ENCODE measurements around the gene PRR12.
A peak's percentile ranks its signal among the peaks of the same experiment; 100 is the strongest.

The PRR12 gene, protein sequence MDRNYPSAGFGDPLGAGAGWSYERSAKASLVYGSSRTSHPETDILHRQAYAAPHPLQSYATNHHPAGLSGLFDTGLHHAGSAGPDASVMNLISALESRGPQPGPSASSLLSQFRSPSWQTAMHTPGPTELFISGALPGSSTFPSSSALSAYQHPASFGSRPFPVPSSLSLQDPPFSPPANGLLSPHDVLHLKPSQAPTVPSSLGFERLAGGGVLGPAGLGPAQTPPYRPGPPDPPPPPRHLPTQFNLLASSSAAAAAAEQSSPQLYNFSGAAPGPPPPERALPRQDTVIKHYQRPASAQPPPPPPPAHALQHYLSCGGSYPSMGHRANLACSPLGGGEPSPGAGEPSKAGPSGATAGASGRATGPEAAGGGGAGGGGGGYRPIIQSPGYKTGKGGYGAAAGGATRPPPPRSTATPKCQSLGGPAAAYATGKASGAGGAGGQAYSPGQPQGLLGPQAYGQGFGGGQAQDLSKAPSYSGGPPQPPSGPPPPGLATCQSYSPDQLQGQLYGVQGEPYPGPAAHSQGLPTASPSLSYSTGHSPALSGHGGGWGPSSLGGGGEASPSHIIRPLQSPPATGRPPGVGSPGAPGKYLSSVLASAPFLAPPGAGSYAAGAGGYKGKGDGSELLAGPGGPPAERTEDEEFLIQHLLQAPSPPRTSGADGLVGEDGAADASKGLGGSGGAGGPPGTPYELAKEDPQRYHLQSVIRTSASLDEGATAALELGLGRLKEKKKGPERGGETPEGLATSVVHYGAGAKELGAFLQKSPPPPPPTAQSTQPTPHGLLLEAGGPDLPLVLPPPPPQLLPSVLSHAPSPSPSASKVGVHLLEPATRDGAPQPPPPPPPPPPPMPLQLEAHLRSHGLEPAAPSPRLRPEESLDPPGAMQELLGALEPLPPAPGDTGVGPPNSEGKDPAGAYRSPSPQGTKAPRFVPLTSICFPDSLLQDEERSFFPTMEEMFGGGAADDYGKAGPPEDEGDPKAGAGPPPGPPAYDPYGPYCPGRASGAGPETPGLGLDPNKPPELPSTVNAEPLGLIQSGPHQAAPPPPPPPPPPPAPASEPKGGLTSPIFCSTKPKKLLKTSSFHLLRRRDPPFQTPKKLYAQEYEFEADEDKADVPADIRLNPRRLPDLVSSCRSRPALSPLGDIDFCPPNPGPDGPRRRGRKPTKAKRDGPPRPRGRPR (N-terminal part only)

DNA sequence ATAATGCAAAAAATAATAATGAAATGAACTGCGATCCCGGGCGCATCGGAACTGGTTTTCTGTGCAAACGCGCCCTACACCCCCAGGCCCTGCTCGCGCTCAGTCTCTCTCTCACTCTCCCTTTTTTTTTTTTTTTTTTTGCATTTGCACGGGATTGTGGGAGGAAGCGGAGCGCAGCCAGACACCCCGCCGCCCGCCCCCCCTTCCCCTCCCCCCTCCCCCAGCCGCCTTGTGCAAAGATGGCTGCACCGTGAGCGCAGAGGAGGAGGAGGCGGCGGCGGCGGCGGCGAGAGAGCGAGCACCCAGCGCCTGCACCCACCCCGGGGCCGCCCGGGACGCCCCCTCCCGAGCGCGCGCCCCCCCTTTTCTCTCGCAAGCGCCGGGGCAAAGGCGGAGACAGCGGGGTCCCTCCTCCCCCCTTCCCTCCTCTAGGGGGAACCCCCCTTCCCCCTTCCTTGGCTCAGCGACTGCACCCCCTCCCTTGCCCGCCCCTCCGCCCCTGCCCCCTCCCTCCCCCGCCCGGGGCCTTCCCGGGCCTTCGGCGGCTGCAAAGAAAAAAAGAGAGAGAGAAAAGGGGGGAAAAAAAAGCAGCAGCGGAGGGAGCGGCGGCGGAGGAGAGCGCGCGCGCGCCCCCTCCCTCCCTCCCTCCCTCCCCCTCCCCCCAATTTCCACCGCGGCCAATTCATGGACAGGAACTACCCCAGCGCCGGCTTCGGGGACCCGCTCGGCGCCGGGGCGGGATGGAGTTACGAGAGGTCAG, at the start of gene PRR12:
Gene PRR12 (plus strand): TSS at position 212 of the 760 bp plus-strand sequence. CDS start 473 bp downstream, at position 685.
- peak; percentile 62 to 77 for DNase-seq

DNA sequence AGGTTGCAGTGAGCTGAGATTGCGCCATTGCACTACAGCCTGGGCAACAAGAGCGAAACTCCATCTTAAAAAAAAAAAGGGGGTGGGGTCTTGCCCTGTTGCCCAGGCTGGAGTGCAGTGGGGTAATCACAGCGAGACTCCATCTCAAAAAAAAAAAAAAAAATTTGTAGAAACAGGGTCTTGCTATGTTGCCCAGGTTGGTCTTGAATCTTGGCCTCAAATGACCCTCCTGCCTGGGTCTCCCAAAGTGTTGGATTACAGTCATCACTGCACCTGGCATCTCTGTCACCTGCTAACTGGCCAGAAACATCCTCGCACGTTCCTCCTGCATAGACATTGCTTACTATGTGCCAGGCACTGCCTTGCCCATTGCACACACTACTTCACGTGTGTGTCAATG, 49.1 kb upstream of the PRR12 start:
- DNase-seq: no peak

DNA sequence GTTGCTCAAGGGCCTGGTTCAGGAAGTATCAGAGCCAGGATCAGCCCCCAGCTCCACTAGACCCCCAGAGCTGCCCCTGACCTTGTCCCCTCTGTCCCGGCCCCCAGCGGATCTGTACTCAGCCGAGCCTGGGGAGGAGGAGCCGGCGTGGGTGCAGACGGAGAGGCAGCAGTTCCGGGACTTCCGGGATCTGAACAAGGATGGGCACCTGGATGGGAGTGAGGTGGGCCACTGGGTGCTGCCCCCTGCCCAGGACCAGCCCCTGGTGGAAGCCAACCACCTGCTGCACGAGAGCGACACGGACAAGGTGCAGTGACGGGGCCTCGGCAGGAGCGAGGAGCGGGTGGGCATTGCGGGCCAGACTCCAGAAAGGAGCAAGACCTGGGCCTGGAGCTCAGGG, 48.5 kb upstream of the PRR12 start:
- DNase-seq: no peak

DNA sequence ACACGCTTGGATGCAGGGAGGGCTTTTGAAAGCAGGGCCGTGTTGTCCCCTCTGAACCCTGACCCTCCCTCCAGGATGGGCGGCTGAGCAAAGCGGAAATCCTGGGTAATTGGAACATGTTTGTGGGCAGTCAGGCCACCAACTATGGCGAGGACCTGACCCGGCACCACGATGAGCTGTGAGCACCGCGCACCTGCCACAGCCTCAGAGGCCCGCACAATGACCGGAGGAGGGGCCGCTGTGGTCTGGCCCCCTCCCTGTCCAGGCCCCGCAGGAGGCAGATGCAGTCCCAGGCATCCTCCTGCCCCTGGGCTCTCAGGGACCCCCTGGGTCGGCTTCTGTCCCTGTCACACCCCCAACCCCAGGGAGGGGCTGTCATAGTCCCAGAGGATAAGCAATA, 48.0 kb upstream of the PRR12 start:
- DNase-seq: no peak

DNA sequence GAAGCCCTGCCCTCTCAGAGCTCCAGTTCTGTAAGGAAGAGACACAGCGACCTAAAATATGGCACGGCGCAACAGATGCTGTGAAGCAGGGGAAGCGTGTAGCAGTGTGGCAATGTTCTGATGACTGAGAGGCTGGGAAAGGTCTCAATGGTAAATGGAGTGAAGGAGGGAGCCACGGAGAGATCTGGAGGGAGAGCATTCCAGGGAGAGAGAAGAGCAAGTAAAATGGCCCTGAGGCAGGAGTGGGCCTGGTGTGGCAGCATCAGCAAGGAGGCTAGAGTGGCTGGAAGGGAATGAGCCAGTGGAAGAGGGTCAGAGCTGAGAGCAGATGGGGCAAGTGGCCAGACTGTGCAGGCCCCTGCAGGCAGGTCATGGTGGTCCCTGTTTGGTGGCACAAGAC, 46.8 kb upstream of the PRR12 start:
- DNase-seq: no peak

DNA sequence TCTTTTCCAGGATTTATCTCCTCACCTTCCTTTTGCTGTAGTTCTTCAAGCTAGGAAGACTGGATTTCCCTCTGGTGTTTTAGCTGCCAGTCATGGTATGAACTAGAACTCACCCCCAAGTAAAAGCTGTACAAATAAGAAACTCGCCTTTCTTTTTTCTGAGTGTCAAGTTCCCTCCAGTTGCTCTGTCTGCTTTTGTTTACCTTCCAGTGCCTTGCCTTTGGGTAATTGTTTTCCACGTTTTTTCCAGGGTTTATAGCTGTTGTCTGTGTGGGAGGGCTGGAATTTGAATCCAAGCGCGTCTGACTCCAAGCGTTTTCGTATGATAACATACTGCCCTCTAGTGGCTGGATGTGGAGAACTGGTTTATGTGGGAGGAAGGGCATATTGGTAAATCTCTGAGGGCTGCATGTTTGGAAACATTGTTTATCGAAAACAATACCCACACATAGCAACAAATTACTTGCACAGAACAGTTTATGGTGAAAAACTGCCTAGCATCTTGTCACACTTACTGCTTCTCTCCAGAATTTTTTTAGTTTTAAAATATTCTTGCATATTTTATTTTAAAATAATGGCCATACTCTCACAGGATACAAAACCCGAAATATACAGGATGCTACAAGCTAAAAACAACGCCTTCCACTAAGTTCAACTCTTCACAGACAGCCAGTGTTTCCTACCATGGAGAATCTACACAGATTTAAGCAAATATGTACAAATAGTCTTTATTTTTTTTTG, 44.0 kb upstream of the PRR12 start:
- DNase-seq: peak; percentile 90 to 92

DNA sequence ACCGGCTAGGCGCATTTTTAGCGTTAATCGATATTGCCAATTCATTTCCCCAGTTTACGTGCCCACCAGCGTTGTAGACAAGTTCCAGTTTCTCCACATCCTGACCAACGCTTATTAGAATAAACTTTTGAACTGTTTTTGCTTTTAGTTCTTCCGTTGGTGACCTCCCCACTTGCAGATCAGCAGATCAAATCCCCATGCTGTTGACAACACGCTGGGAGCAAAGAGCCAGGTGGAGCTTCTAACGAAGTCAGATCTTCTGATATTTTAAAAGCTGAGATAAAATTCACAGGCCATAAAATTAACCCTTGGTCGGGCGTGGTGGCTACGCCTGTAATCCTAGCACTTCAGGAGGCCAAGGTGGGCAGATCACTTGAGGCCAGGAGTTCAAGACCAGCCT, 41.9 kb upstream of the PRR12 start:
- no peak for DNase-seq

DNA sequence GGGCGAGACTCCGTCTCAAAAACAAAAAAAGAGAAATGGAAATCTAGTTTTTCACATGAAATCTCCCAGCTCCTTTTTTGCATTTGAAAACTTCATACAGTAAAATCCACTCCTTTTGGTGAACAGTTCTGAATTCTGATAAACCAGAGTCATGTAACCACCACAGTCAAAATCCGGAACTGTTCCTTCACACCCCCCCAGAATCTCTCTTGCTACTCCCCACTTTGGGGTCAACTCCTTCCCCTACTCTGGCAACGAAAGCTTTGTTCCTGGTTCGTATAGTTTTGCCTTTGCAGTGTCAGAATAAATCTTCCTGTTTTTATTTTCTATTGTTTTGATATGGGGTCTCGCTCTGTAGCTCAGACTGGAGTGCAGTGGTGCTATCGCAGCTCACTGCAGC, 39.5 kb upstream of the PRR12 start:
- DNase-seq: no peak

DNA sequence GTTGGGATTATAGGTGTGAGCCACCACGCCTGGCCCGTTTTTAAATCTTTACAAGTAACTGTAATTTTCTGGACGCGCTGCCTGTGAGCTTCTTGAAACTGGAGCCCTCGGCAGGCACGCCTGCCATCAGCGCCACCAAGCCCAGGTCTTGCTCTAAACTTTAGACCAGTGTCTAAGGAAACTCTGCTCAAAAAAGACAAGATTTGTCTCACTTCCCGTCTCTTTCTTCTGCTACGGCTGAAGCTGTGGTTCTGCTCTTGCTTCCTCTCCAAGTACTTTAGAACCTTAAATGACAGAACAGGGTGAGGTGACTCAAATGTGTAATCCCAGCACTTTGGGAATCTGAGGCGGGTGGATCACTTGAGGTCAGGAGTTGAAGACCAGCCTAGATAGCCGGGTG, 38.2 kb upstream of the PRR12 start:
- no peak for DNase-seq

DNA sequence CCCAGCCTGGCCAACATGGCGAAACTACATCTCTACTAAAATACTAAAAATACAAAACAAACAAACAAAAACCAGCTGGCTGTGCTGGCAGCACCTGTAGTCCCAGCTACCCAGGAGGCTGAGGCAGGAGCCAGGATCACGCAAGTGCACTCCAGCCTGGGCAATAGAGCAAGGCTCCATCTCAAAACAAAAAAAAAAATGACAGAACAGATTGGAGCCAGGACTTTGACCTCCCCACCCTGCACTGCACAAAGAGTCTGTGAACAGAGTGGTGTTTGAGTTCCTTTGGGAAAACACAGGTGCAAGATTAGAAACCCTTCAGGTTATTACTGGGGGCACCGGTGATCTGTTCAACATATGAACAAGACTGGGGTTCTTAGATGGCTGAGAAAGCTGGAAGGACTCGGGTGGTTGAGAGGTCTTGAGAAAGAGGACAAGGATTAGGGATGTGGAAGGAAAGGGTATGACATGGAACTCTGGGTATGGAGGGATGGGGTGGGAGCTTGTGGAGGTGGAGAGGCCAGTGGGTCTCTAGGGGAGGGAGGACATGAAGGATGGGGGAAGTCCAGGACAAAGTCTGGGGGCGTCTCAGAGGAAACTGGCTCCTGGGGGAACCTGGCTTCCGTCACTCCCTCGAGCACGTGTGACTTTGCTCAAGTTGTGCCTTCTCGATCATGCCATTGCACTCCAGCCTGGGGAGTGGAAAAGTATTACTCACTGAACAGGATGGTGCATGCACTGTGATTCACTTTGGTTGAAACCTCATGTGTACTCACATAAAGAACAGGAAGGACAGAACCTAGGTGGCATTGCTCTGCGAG, 37.3 kb upstream of the PRR12 start:
- no peak for DNase-seq

DNA sequence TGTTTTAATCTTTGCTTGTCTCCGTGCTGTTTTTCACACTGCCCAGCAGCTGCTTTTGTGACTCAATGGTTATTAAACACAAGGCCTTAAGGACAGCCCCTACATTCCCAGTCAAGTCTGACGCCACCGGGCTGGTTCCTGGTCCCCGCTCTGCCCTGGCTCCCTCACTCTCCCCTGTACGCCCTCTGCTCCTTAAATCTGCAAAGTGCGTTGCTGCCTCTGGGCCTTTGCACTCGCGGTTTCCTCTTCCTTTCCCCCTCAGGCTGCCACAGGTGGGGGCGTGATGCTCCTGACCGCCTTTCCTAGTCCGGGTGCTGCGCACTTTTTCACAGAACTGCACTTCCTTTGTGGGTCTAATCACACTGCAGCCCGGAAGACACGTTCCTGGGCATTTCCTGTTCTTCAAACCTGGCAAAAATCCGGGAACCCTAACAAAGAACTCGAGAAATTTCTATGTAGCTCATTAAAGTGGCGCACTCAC, 36.2 kb upstream of the PRR12 start:
- peak; percentile 24 to 60 for DNase-seq

DNA sequence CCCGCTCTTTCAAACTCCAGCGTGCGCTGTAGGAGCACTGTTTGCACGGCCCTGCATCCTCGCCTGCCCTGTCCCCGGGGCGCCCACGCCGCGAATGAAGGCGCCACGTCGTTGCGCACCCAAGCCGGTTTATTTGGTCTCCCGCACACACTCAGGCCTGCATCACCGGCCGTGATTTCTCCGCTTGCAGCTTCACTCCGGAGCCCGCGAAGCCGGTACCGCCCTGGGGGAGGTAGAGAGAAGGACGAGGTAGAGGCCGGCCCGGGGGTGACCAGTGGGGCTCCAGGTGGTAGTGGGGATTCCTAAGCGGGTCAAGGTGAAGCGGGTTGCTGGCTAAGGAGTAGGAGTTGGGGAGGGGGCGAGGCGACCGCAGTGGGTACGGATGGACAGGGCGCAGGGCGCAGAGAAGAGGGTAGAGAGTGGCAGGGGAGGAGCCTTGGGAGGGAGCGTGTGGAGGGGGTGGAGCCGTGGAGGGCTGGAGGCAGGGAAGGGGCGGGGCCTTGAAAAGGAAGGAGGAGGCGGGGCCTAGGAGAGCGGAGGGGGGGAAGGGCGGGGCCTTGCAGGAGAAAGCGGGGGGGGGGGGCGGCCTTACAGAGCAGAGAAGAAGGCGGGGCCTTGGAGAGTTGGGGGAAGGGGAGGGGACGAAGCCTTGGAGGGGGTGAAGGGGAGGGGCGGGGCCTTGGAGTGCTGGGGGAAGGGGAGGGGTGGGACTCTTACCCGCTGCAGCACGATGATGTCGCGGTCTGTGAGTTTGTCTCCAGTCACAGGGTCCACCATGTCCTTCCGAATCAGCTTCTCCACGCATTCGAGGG, 35.2 kb upstream of the PRR12 start:
- DNase-seq: peak; percentile 37 to 45

DNA sequence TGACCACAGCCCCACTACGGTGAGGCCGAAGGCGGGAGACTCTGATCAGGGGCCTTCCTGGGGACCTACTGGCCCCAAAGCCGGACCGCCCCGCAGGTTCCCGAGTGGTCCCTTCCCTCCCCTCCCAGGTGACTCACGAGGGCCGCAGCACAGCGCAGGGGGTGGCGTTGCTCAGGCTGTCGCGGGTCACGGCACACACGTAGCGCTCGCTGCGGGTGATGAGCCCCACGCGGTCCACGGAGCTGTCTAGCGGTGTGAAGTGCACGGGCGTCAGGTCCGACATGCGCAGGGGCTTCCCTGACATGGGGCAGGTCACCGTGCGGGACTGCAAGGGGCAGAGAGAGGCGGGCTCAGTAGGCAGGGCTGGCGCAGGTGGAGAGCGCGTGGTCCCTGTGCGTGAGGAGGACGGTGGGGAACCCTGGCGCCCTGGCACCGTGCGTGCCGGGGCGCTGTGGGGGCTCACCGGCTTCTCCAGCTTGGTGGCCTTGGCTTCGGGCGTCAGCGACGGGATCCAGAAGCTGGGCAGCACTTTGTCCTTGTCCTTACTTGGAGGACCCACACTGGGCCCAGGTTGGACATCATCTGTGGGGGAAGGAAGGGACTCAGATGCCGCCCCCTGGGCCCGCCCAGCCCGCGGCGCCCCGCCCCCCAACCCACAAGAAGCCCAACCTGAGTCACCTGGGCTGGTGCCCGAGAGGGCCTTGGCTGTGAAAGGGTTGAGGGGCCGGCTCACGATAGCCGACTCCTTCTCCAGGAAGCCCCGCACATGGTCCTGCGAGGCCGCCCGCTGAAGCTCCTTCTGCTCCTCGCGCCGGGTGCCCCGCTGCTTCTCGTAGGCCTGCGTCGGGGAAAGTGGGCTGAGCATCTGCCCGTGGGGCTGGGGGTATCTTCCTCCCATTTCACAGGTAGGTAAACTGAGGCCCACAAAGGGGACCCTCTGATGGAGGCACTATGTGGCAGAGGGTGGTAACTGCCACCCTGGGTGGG, 34.3 kb upstream of the PRR12 start:
- no peak for DNase-seq

DNA sequence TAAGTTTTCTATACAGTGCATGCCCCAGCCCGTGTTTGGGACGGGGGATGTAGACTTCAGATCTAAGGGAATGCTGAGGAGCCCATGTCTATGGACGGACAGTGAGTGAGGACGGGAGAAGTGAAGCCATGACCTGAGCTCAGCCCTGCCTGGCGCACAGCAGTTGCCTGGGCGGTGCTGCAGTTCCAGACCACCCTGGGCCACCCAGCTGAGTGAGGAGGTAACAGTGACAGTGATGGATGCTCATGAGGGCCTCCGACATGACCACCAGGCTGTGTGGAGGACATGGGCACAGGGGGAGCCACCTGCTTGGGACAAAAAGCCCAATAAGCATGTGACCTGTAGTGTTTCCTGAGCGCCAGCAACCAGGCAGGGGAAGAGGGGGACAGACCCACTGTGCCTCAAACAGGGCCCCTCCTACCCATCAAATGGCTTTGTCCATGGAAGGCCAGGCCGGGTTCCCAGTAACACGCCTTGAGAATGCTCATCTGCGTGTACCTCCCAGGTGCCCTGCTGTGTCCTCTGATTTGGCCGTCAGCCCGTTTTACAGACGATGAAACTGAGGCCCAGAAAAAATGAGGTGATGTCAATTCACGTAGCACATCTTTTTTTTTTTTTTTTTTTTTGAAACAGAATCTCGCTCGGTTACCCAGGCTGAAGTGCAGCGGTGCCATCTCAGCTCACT, 33.2 kb upstream of the PRR12 start:
- DNase-seq: no peak

DNA sequence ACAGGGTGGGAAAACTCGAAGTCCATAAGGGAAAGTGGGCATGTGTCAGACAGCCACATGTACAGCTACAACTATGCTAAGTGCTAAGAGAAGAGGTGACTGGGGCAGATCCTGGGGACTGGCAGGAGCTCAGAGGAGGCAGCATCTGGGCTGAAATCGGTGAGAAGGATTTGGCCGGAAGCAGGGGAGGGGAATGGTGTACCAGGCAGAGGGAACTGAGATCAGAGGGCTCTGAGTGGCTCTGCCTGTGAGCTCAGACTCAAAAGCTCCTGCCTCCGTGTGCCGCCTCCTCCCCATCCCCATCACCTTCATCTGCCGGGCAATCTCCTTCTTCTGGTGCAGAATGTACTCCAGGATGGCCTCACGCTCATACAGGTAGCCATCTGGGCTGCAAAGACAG, 32.4 kb upstream of the PRR12 start:
- DNase-seq: no peak

DNA sequence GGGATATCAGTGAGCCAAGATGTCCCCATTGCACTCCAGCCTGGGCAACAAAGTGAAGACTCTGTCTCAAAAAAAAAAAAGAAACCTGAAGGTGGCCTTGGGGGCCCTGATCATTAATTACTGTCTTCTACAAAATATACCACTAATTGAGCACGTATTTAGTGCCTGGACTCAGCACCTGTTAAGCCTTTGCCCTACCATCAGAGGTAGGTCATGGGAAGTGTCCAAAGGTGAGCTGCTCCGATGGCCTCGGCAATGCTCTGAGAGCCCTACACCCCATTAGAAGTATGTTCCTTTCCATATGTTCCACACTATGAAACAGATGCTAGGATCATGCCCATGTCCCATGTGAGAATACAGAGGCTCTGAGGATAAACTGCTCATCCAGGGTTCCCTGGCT, 31.5 kb upstream of the PRR12 start:
- no peak for DNase-seq

DNA sequence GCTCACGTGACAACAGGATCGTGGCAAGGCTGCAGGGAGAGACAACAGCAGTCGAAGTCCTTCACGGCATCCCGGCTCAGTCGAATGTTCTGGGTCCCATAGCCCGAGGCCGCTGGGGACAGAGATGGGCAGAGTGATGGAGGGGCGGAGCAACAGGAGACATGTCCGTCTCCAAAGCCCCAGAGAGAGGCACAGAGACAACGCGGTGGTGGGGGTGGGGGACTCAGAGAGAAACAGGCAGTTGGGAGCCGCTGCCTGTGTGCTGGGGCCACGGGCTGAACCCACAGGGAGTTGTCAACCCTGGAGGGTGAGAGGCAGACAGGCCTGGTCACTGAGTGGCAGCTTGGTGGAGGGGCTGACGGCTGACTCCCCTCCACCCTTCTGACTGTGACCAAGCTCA, 31.1 kb upstream of the PRR12 start:
- no peak for DNase-seq

DNA sequence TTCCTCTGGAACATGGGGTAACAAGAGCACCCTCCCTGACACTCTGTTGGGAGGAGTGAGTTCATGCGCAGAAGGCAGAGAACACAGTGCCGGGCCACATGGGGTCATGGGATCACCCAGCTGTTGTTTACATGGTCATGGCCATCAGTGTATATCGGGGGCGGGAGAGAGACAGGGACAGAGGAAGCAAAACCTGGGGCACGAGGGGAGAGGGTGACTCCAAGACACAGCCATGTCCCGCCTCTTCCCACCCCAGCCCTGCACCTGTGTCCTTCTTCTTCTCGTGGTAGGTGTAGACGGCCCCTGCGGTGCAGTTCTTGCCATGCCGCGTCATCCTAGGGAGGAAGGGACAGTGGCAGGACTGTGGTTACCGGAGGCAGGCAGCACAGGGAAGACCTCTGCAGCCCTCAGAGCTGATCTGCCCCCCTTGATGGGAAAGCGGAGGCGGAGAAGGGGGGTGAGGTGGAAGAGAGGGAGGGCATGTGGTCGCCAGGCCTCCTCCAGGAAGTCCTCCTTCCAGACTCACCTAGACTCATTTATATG, 30.6 kb upstream of the PRR12 start:
- no peak for DNase-seq

Data from Kasumi-1 (cell line).